Naive thymus-derived CD4-positive, alpha-beta T cell (primary cell): Measurements from ENCODE around the gene ZNF821. TPM values are rescaled to one million over a fixed set of nuclear protein-coding genes. Genes with fewer than 3 reads are reported as not detected.
A peak's percentile ranks its signal among the peaks of the same experiment; 100 is the strongest.

Experiments
- ATAC-seq: fragments of 150-1000 bp; cut with Tn5 transposase; 2 replicates; pipeline ENCODE4 v1.10.0; 2021; ENCODE audit warnings: mild to moderate bottlenecking, moderate library complexity
- CTCF ChIA-PET: fragments of 350-600 bp; sonication (Branson Sonifier 250); formaldehyde crosslinking; loops from one replicate; lab custom pipeline; 2021; ENCODE audit warnings: antibody characterized with exemption; lab: Charles Lee
- POLR2A ChIA-PET: fragments of 350-600 bp; sonication (Branson Sonifier 250); formaldehyde crosslinking; loops from one replicate; lab custom pipeline; 2021; ENCODE audit warnings: antibody characterized with exemption, inconsistent platforms; lab: Charles Lee
- DNase-seq, 9 donors: peaks; one replicate each; pipeline versions ENCODE4 v3.0.0 to v3.0.0-alpha.2; 2020 to 2022; ENCODE audit warnings: mixed read lengths in 1 of 9
- H3K27ac ChIP-seq: one replicate; pipeline ENCODE4 v1.7.0; 2013; ENCODE audit warnings: mild to moderate bottlenecking, low read depth, low read length, moderate library complexity
- H3K27me3 ChIP-seq, 2 donors: one replicate each; pipeline ENCODE4 v1.7.0; 2013; ENCODE audit warnings: low read length in 2 of 2, mild to moderate bottlenecking in 2 of 2, moderate library complexity in 2 of 2; ENCODE audit not compliant: control insufficient read depth in 2 of 2, insufficient read depth in 2 of 2
- H3K36me3 ChIP-seq, 3 experiments: 1 replicate in 2 of 3; 2 replicates in 1 of 3; pipeline ENCODE4 v1.7.0; 2013; ENCODE audit warnings: low read length in 3 of 3, mild to moderate bottlenecking in 3 of 3, moderate library complexity in 1 of 3; ENCODE audit not compliant: insufficient read depth in 3 of 3, control insufficient read depth in 2 of 3
- H3K4me1 ChIP-seq, 2 donors: one replicate each; pipeline ENCODE4 v1.7.0; 2013; ENCODE audit warnings: low read length in 2 of 2, mild to moderate bottlenecking in 2 of 2, moderate library complexity in 1 of 2; ENCODE audit not compliant: control insufficient read depth in 2 of 2, insufficient read depth in 2 of 2
- H3K4me3 ChIP-seq: 2 replicates; pipeline ENCODE4 v1.7.0; 2013; ENCODE audit warnings: mild to moderate bottlenecking, low read length
- H3K9me3 ChIP-seq, 3 experiments: 1 replicate in 2 of 3; 2 replicates in 1 of 3; pipeline ENCODE4 v1.7.0; 2013; ENCODE audit warnings: low read length in 3 of 3; ENCODE audit not compliant: control insufficient read depth in 2 of 3
- H3K27ac Mint-ChIP-seq, 9 donors: one replicate each; pipeline ENCODE4 v1.8.0; 2020 to 2022; ENCODE audit warnings: mixed read lengths in 9 of 9, mild to moderate bottlenecking in 8 of 9, moderate library complexity in 5 of 9, inconsistent platforms in 2 of 9
- H3K27me3 Mint-ChIP-seq, 5 donors: one replicate each; pipeline ENCODE4 v1.8.0; 2021 to 2022; ENCODE audit warnings: mixed read lengths in 5 of 5, mild to moderate bottlenecking in 1 of 5
- H3K36me3 Mint-ChIP-seq, 5 donors: one replicate each; pipeline ENCODE4 v1.8.0; 2020 to 2022; ENCODE audit warnings: mixed read lengths in 5 of 5, mild to moderate bottlenecking in 3 of 5, inconsistent platforms in 1 of 5
- H3K4me1 Mint-ChIP-seq, 7 donors: one replicate each; pipeline ENCODE4 v1.8.0; 2020 to 2022; ENCODE audit warnings: mixed read lengths in 7 of 7, mild to moderate bottlenecking in 3 of 7, inconsistent platforms in 1 of 7
- H3K4me3 Mint-ChIP-seq, 10 donors: one replicate each; pipeline ENCODE4 v1.8.0; 2020 to 2022; ENCODE audit warnings: mild to moderate bottlenecking in 10 of 10, mixed read lengths in 10 of 10, moderate library complexity in 6 of 10, inconsistent platforms in 2 of 10
- H3K9me3 Mint-ChIP-seq, 11 donors: one replicate each; pipeline ENCODE4 v1.8.0; 2020 to 2022; ENCODE audit warnings: mixed read lengths in 11 of 11, mild to moderate bottlenecking in 4 of 11, inconsistent platforms in 1 of 11, moderate library complexity in 1 of 11
- intact Hi-C, 2 donors: fragments of 100-400 bp; cut with micrococcal nuclease; formaldehyde crosslinking; loops; one replicate each; pipeline ENCODE4 v1.15.1; 2023
- polyA plus RNA-seq, 2 donors: library from polyadenylated mRNA; unstranded; fragments of 300-500 nt; fragmentation: Illumina TruSeq; gene quantifications; one replicate each; pipeline ENCODE4 v1.2.3, GENCODE V29; 2021
- total RNA-seq, 6 experiments: library from RNA in 5 of 6; stranded (reverse) in 5 of 6; gene quantifications; 1 replicate in 5 of 6; 2 replicates in 1 of 6; pipeline ENCODE4 v1.2.3 and lab custom pipeline; 2021 to 2026

ZNF821 gene
- total and polyA plus RNA-seq, 7 experiments from 2014 or later = 2.6 to 13.3 (median 7.0) TPM

GRCh38 chr16:71919035-71919434 is 35.1 kb upstream of the ZNF821 start:
- POLR2A ChIA-PET = no interaction called here

GRCh38 chr16:71917900-71918299 is 33.9 kb upstream of the ZNF821 start:
- Mint-ChIP-seq H3K9me3 (peaks cover 0 to 2% (median 0%) of the 10 kb centered on the region in 11 donors), H3K4me1 (peaks cover 24 to 57% (median 51%) of the 10 kb centered on the region in 7 donors), H3K4me3 (no peak overlapping the region), H3K27ac (peak overlapping the region in 3 of 9 donors; percentile 0 to 66 (median 44)), H3K27me3 (no peaks in the 10 kb centered on the region), H3K36me3 (peaks cover 31 to 72% (median 49%) of the 10 kb centered on the region in 5 donors)
- no peaks in the 10 kb centered on the region for H3K27me3 ChIP-seq
- no peak for DNase-seq
- H3K36me3 ChIP-seq = peaks cover 36 to 77% (median 50%) of the 10 kb centered on the region in 3 experiments
- H3K4me3 ChIP-seq = no peak overlapping the region
- peaks cover 6 to 7% of the 10 kb centered on the region in 2 donors for H3K4me1 ChIP-seq
- no peaks in the 10 kb centered on the region for H3K9me3 ChIP-seq
- ATAC-seq = no peak
- intact Hi-C loops = loop anchor here in 1 of 2 donors (5.0 kb wide), 1 partner anchor 44 kb away; no protein-coding TSS in a partner anchor
- no peak overlapping the region for H3K27ac ChIP-seq
- POLR2A ChIA-PET = interaction anchor here (0.9 kb wide), 1 partner anchor 22 kb away, joined by 3 read pairs; no protein-coding TSS in a partner anchor
- CTCF ChIA-PET = no interaction called here

More at GRCh38 chr16:71919035-71919434, 35.1 kb upstream of the ZNF821 start:
- intact Hi-C loops = loop anchor here in 1 of 2 donors (5.0 kb wide), 1 partner anchor 43 kb away; no protein-coding TSS in a partner anchor
- Mint-ChIP-seq H3K4me3 (no peak overlapping the region), H3K27ac (peak overlapping the region in 2 of 9 donors; percentile 63 to 70), H3K36me3 (peaks cover 31 to 80% (median 52%) of the 10 kb centered on the region in 5 donors), H3K9me3 (peaks cover 0 to 2% (median 0%) of the 10 kb centered on the region in 11 donors), H3K4me1 (peaks cover 21 to 52% (median 39%) of the 10 kb centered on the region in 7 donors), H3K27me3 (no peaks in the 10 kb centered on the region)
- peak; percentile 52 for ATAC-seq
- CTCF ChIA-PET = no interaction called here
- no peaks in the 10 kb centered on the region for H3K9me3 ChIP-seq
- no peak for DNase-seq
- H3K27ac ChIP-seq = no peak overlapping the region
- no peak overlapping the region for H3K4me3 ChIP-seq
- H3K27me3 ChIP-seq = no peaks in the 10 kb centered on the region
- peaks cover 6% of the 10 kb centered on the region in 2 donors for H3K4me1 ChIP-seq
- H3K36me3 ChIP-seq = peaks cover 43 to 87% (median 60%) of the 10 kb centered on the region in 3 experiments

- DNase-seq (no peak), ATAC-seq (no peak)
- H3K9me3 ChIP-seq = no peaks in the 10 kb centered on the region
- ChIA-PET POLR2A (interaction anchor here (0.6 to 1.1 kb wide), 2 partner anchors 11 to 77 kb away, joined by 3 to 5 read pairs; no protein-coding TSS in a partner anchor), CTCF (interaction anchor here (0.6 kb wide), 2 partner anchors 11 to 88 kb away, joined by 3 read pairs; no protein-coding TSS in a partner anchor)
- H3K4me3 ChIP-seq = no peak overlapping the region
- H3K27me3 ChIP-seq = no peaks in the 10 kb centered on the region
- Mint-ChIP-seq H3K27ac (peak overlapping the region in 5 of 9 donors; percentile 17 to 68 (median 63)), H3K9me3 (peaks cover 0 to 2% (median 0%) of the 10 kb centered on the region in 11 donors), H3K4me1 (peaks cover 26 to 69% (median 59%) of the 10 kb centered on the region in 7 donors), H3K4me3 (peak overlapping the region in 2 of 10 donors; percentile 4 to 16), H3K36me3 (peaks cover 31 to 67% (median 43%) of the 10 kb centered on the region in 5 donors), H3K27me3 (no peaks in the 10 kb centered on the region)
- intact Hi-C loops = loop anchor here in 1 of 2 donors (5.0 kb wide), 1 partner anchor 46 kb away; no protein-coding TSS in a partner anchor
- no peak overlapping the region for H3K27ac ChIP-seq
- peaks cover 32 to 62% (median 42%) of the 10 kb centered on the region in 3 experiments for H3K36me3 ChIP-seq
- H3K4me1 ChIP-seq = peaks cover 6 to 10% of the 10 kb centered on the region in 2 donors
Observed at GRCh38 chr16:71916397-71916920, 32.5 kb upstream of the ZNF821 start.

- no peaks in the 10 kb centered on the region for H3K27me3 ChIP-seq
- DNase-seq (no peak), ATAC-seq (no peak)
- peaks cover 21 to 51% (median 31%) of the 10 kb centered on the region in 3 experiments for H3K36me3 ChIP-seq
- CTCF ChIA-PET = no interaction called here
- POLR2A ChIA-PET = no interaction called here
- H3K9me3 ChIP-seq = no peaks in the 10 kb centered on the region
- Mint-ChIP-seq H3K36me3 (peaks cover 27 to 56% (median 33%) of the 10 kb centered on the region in 5 donors), H3K27ac (peak overlapping the region in 8 of 9 donors; percentile 6 to 86 (median 54)), H3K27me3 (no peaks in the 10 kb centered on the region), H3K4me3 (peak overlapping the region in 2 of 10 donors; percentile 30 to 31), H3K9me3 (peaks cover 0 to 2% (median 0%) of the 10 kb centered on the region in 11 donors), H3K4me1 (peaks cover 30 to 80% (median 65%) of the 10 kb centered on the region in 7 donors)
- H3K4me3 ChIP-seq = no peak overlapping the region
- peaks cover 6 to 10% of the 10 kb centered on the region in 2 donors for H3K4me1 ChIP-seq
- no peak overlapping the region for H3K27ac ChIP-seq
- intact Hi-C loops = loop anchor here in 1 of 2 donors (2.0 to 5.0 kb wide), 2 partner anchors 15 to 47 kb away; no protein-coding TSS in a partner anchor
Observed at GRCh38 chr16:71915350-71915749, 31.4 kb upstream of the ZNF821 start.

- no peak for ATAC-seq
- Mint-ChIP-seq H3K9me3 (peaks cover 0 to 2% (median 0%) of the 10 kb centered on the region in 11 donors), H3K27me3 (no peaks in the 10 kb centered on the region), H3K36me3 (peaks cover 27 to 51% (median 31%) of the 10 kb centered on the region in 5 donors), H3K27ac (peak overlapping the region in 7 of 9 donors; percentile 16 to 86 (median 48)), H3K4me1 (peaks cover 32 to 85% (median 68%) of the 10 kb centered on the region in 7 donors), H3K4me3 (no peak overlapping the region)
- Histone ChIP-seq H3K9me3 (no peaks in the 10 kb centered on the region), H3K27ac (no peak overlapping the region), H3K4me1 (peaks cover 10 to 12% of the 10 kb centered on the region in 2 donors), H3K27me3 (no peaks in the 10 kb centered on the region), H3K4me3 (no peak overlapping the region), H3K36me3 (peaks cover 20 to 47% (median 29%) of the 10 kb centered on the region in 3 experiments)
- ChIA-PET CTCF (no interaction called here), POLR2A (no interaction called here)
- intact Hi-C loops = loop anchor here in 1 of 2 donors (2.0 to 5.0 kb wide), 2 partner anchors 14 to 47 kb away; no protein-coding TSS in a partner anchor
- no peak for DNase-seq
Observed at GRCh38 chr16:71914802-71915201, 30.8 kb upstream of the ZNF821 start.

- no peaks in the 10 kb centered on the region for H3K9me3 ChIP-seq
- Mint-ChIP-seq H3K9me3 (peaks cover 0 to 2% (median 0%) of the 10 kb centered on the region in 11 donors), H3K27me3 (no peaks in the 10 kb centered on the region), H3K36me3 (peaks cover 15 to 41% (median 21%) of the 10 kb centered on the region in 5 donors), H3K27ac (peak overlapping the region in 4 of 9 donors; percentile 17 to 80 (median 36)), H3K4me1 (peaks cover 43 to 96% (median 81%) of the 10 kb centered on the region in 7 donors), H3K4me3 (peak overlapping the region in 4 of 10 donors; percentile 5 to 36 (median 11))
- H3K4me3 ChIP-seq = no peak overlapping the region
- ATAC-seq (no peak), DNase-seq (no peak)
- H3K4me1 ChIP-seq = peaks cover 19 to 28% of the 10 kb centered on the region in 2 donors
- POLR2A ChIA-PET = interaction anchor here (1.2 kb wide), 1 partner anchor 11 kb away, joined by 3 read pairs; no protein-coding TSS in a partner anchor
- H3K27ac ChIP-seq = no peak overlapping the region
- no peaks in the 10 kb centered on the region for H3K27me3 ChIP-seq
- H3K36me3 ChIP-seq = peaks cover 12 to 30% (median 18%) of the 10 kb centered on the region in 3 experiments
- intact Hi-C loops = no loop called here
- CTCF ChIA-PET = no interaction called here
Observed at GRCh38 chr16:71912534-71913275, 28.7 kb upstream of the ZNF821 start.
